ENCODE results near the gene XIRP2.
"Not testable (repeated sequence)": the region's sequence is repeated elsewhere in the genome, so short reads cannot be mapped to it uniquely, and the experiment has no call there.

Gene XIRP2

GRCh38 chr2:167109682-167110081, 221.4 kb downstream of the XIRP2 start:
- intact Hi-C loops (cut with micrococcal nuclease); H3K4me3 Mint-ChIP-seq; H3K27ac Mint-ChIP-seq; H3K27me3 Mint-ChIP-seq; H3K4me1 Mint-ChIP-seq (ENCODE audit: low read depth); H3K36me3 Mint-ChIP-seq (ENCODE audit: low read depth): not testable (repeated sequence)
- peaks cover 15% of the 10 kb centered on the region for H3K9me3 Mint-ChIP-seq

GRCh38 chr2:167110345-167110744, 222.1 kb downstream of the XIRP2 start:
- intact Hi-C loops (cut with micrococcal nuclease), result no loop called here
- H3K9me3 Mint-ChIP-seq, result peaks cover 15% of the 10 kb centered on the region
- no peaks in the 10 kb centered on the region for H3K27me3 Mint-ChIP-seq

DNA sequence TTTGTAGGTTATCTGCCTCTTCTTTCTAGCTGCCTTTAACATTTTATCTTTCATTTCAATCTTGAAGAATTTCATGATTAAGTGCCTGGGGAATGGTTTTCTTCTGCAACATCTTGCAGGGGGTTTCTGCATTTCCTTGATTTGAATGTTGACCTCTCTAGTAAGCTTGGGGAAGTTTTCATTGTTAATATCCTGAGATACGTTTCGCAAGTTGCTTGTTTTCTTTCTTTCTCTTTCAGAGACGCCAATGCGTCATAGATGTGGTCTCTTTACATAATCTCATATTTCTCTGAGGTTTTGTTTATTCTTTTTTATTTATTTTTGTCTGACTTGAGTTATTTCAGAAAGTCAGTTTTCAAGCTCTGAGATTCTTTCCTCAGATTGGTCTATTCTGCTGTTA, 225.7 kb downstream of the XIRP2 start:
- H3K36me3 Mint-ChIP-seq (ENCODE audit: low read depth), result no peaks in the 10 kb centered on the region
- no peaks in the 10 kb centered on the region for H3K27me3 Mint-ChIP-seq
- no peak overlapping the region for H3K4me3 Mint-ChIP-seq
- intact Hi-C loops (cut with micrococcal nuclease), result no loop called here
- no peaks in the 10 kb centered on the region for H3K4me1 Mint-ChIP-seq (ENCODE audit: low read depth)
- no peak overlapping the region for H3K27ac Mint-ChIP-seq
- H3K9me3 Mint-ChIP-seq, result peaks cover 12% of the 10 kb centered on the region

More at GRCh38 chr2:167110345-167110744, 222.1 kb downstream of the XIRP2 start:
- Mint-ChIP-seq H3K4me1 (ENCODE audit: low read depth) (no peaks in the 10 kb centered on the region), H3K36me3 (ENCODE audit: low read depth) (no peaks in the 10 kb centered on the region), H3K27ac (no peak overlapping the region), H3K4me3 (no peak overlapping the region)

DNA sequence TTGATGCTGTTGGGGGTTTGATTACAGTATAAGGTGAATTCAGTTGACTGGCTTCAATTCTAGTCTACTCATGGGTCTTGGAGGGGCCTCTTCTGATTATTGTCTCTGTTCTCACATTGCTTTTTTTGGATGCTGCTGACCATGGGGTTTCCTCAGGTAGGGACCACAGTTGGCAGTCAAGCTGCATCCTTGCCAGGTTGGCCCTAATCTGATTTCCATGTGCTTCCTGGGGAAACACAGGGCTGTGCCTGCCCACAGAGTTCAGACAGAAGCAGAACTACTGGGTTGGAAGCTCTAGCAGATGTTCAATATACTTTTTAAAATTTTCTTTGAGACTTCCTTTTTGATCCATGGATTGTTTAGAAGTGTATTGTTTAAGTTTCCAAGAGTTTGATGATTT, 227.3 kb downstream of the XIRP2 start:
- Mint-ChIP-seq H3K27me3 (no peaks in the 10 kb centered on the region), H3K4me3 (no peak overlapping the region), H3K9me3 (no peaks in the 10 kb centered on the region), H3K36me3 (ENCODE audit: low read depth) (no peaks in the 10 kb centered on the region), H3K27ac (no peak overlapping the region), H3K4me1 (ENCODE audit: low read depth) (no peaks in the 10 kb centered on the region)
- intact Hi-C loops (cut with micrococcal nuclease), result no loop called here

- intact Hi-C loops (cut with micrococcal nuclease), result no loop called here
- no peaks in the 10 kb centered on the region for H3K36me3 Mint-ChIP-seq (ENCODE audit: low read depth)
- H3K4me1 Mint-ChIP-seq (ENCODE audit: low read depth), result peaks cover 4% of the 10 kb centered on the region
- H3K27ac Mint-ChIP-seq, result no peak overlapping the region
- no peaks in the 10 kb centered on the region for H3K27me3 Mint-ChIP-seq
- H3K4me3 Mint-ChIP-seq, result no peak overlapping the region
- no peaks in the 10 kb centered on the region for H3K9me3 Mint-ChIP-seq
Measured at GRCh38 chr2:167122389-167122788, 234.1 kb downstream of the XIRP2 start.

- Mint-ChIP-seq H3K4me1 (ENCODE audit: low read depth) (peaks cover 4% of the 10 kb centered on the region), H3K9me3 (no peaks in the 10 kb centered on the region), H3K4me3 (no peak overlapping the region)
Measured at GRCh38 chr2:167126165-167126564, 237.9 kb downstream of the XIRP2 start.

GRCh38 chr2:167127135-167127534, 238.9 kb downstream of the XIRP2 start:
- intact Hi-C loops (cut with micrococcal nuclease), result no loop called here
- Mint-ChIP-seq H3K4me3 (no peak overlapping the region), H3K4me1 (ENCODE audit: low read depth) (peaks cover 4% of the 10 kb centered on the region), H3K36me3 (ENCODE audit: low read depth) (no peaks in the 10 kb centered on the region), H3K27ac (no peak overlapping the region), H3K9me3 (no peaks in the 10 kb centered on the region), H3K27me3 (no peaks in the 10 kb centered on the region)

More at GRCh38 chr2:167126165-167126564, 237.9 kb downstream of the XIRP2 start:
- Mint-ChIP-seq H3K36me3 (ENCODE audit: low read depth) (no peaks in the 10 kb centered on the region), H3K27me3 (no peaks in the 10 kb centered on the region), H3K27ac (no peak overlapping the region)
- intact Hi-C loops (cut with micrococcal nuclease), result no loop called here

DNA sequence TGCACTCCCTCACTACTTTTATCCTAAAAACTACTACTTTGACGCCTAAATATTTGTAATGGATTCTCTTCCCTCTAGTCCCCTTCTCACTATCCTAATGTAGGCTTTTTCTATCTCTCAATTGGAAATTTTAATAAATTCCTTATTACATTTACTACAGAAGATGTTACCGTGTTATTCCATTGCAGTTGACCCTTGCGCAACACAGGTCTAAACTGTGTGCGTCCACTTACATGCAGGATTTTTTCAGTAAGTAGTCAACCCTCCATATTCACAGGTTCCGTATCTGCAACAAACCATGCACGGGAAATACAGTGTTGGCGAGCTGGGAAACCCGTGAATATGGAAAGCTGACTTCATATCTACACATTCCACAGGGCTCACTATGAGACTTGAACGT, 239.8 kb downstream of the XIRP2 start:
- Mint-ChIP-seq H3K27me3 (no peaks in the 10 kb centered on the region), H3K4me1 (ENCODE audit: low read depth) (peaks cover 4% of the 10 kb centered on the region), H3K36me3 (ENCODE audit: low read depth) (no peaks in the 10 kb centered on the region), H3K9me3 (no peaks in the 10 kb centered on the region), H3K4me3 (no peak overlapping the region), H3K27ac (no peak overlapping the region)
- intact Hi-C loops (cut with micrococcal nuclease), result no loop called here

DNA sequence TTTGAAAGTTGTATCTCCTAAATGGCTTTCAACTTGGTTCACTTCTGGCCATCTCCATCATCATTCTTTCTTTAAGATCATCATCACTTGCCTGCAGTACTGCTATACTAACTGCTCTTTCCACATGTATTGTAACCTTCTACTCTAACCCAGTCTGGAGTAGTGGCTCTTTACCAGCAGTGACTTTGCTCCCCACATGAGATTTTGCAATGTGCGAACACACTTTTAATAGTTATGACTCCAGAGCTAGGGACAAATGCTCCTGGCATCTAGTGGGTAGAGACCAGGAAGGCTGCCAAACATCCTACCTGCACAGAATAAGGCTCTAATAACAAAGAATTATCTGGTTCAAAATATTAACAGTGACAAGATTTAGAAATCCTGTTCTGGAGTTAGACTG, 243.8 kb downstream of the XIRP2 start:
- no peaks in the 10 kb centered on the region for H3K27me3 Mint-ChIP-seq

GRCh38 chr2:167132906-167133555, 244.8 kb downstream of the XIRP2 start:
- no peaks in the 10 kb centered on the region for H3K27me3 Mint-ChIP-seq
- intact Hi-C loops (cut with micrococcal nuclease), result no loop called here
- no peak overlapping the region for H3K27ac Mint-ChIP-seq
- H3K9me3 Mint-ChIP-seq, result no peaks in the 10 kb centered on the region
- H3K36me3 Mint-ChIP-seq (ENCODE audit: low read depth), result no peaks in the 10 kb centered on the region
- H3K4me3 Mint-ChIP-seq, result no peak overlapping the region
- no peaks in the 10 kb centered on the region for H3K4me1 Mint-ChIP-seq (ENCODE audit: low read depth)

More for the DNA sequence above, 243.8 kb downstream of the XIRP2 start:
- intact Hi-C loops (cut with micrococcal nuclease), result no loop called here
- no peaks in the 10 kb centered on the region for H3K36me3 Mint-ChIP-seq (ENCODE audit: low read depth)
- no peaks in the 10 kb centered on the region for H3K9me3 Mint-ChIP-seq
- peaks cover under 1% of the 10 kb centered on the region for H3K4me1 Mint-ChIP-seq (ENCODE audit: low read depth)
- no peak overlapping the region for H3K27ac Mint-ChIP-seq
- H3K4me3 Mint-ChIP-seq, result no peak overlapping the region

GRCh38 chr2:167133614-167134013, 245.3 kb downstream of the XIRP2 start:
- Mint-ChIP-seq H3K27ac (no peak overlapping the region), H3K4me3 (no peak overlapping the region), H3K36me3 (ENCODE audit: low read depth) (no peaks in the 10 kb centered on the region), H3K9me3 (no peaks in the 10 kb centered on the region), H3K4me1 (ENCODE audit: low read depth) (no peaks in the 10 kb centered on the region), H3K27me3 (no peaks in the 10 kb centered on the region)
- intact Hi-C loops (cut with micrococcal nuclease), result no loop called here

DNA sequence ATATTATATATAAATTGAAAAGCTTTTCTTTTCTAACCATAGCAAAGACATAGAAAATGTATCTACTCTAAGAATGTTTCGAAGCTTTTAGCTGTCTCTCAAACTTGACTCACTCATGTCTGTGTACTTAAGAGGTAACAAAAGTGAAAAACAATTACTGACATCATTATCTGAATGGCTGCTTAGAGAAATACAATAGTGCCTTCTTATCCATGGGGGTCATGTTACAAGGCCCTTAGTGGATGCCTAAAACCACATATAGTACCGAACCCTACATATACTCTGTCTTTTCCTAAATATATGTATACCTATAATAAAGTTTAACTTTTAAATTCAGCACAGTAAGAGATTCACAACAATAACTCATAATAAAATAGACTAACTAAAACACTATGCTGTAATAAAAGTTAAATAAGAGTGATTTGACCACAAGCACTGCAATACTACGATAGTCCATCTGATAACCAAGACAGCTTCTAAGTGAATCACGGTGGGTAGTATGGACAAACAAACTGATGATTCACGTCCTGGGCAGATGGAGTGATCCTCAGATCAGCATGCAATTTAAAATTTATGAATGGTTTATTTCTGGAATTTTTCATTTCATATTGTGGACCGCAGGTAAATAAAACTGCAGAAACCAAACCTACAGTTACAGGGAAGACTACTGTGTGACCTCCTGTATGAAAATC, 246.2 kb downstream of the XIRP2 start:
- no peak overlapping the region for H3K27ac Mint-ChIP-seq
- no peaks in the 10 kb centered on the region for H3K36me3 Mint-ChIP-seq (ENCODE audit: low read depth)
- H3K4me3 Mint-ChIP-seq, result no peak overlapping the region
- no peaks in the 10 kb centered on the region for H3K9me3 Mint-ChIP-seq
- H3K27me3 Mint-ChIP-seq, result no peaks in the 10 kb centered on the region
- intact Hi-C loops (cut with micrococcal nuclease), result no loop called here
- no peaks in the 10 kb centered on the region for H3K4me1 Mint-ChIP-seq (ENCODE audit: low read depth)

GRCh38 chr2:167135706-167136105, 247.4 kb downstream of the XIRP2 start:
- Mint-ChIP-seq H3K36me3 (ENCODE audit: low read depth) (no peaks in the 10 kb centered on the region), H3K9me3 (no peaks in the 10 kb centered on the region), H3K27ac (no peak overlapping the region), H3K27me3 (no peaks in the 10 kb centered on the region), H3K4me3 (no peak overlapping the region), H3K4me1 (ENCODE audit: low read depth) (no peaks in the 10 kb centered on the region)
- intact Hi-C loops (cut with micrococcal nuclease), result no loop called here

DNA sequence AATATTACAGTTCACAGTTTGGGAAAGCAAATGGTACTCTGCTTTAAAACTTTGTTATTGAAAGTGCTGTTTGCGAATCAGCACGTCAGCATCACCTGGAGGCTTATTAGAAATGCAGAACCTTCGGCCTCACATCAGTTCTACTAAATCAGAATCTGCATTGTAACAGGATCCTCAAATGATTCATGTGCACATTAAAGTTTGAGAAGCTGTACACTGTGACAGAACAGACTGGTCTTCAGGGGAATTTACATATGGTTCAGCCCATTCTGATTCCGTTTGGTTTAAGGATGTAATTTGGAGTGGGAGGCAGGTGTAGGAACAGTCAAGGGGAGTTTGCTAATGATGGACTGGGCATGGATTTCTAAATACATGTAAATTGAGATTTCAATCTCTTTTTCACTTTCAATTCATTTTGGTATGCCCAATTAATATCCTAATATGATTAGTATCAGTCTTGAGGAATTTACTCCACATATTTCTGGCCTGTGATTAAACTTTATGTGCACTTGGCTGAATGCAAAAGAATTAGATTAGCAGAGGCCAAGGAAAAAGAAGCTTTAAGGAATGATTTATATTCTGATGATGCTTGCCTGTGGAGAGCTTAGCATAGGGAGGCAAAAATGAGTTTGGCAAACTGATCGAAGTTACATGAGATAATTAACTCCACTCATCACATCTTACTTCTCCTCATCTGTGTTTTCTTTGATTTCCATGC, 248.8 kb downstream of the XIRP2 start:
- H3K4me3 Mint-ChIP-seq, result no peak overlapping the region
- intact Hi-C loops (cut with micrococcal nuclease), result no loop called here
- H3K27ac Mint-ChIP-seq, result no peak overlapping the region
- H3K9me3 Mint-ChIP-seq, result no peaks in the 10 kb centered on the region
- H3K36me3 Mint-ChIP-seq (ENCODE audit: low read depth), result no peaks in the 10 kb centered on the region
- no peaks in the 10 kb centered on the region for H3K27me3 Mint-ChIP-seq
- no peaks in the 10 kb centered on the region for H3K4me1 Mint-ChIP-seq (ENCODE audit: low read depth)

Data from dendritic cell treated with granulocyte-macrophage colony-stimulating factor and Interleukin-4, amounts not matched to agents 40 ng/mL and 50 ng/mL, for 4 days (primary cell).